GM12878 (cell line): Measurements from ENCODE around the gene LRP5. TPM values are rescaled to one million over a fixed set of nuclear protein-coding genes. Genes with fewer than 3 reads are reported as not detected.

Experiments used
- ATAC-seq: fragments of 200-7000 bp; cut with Tn5 transposase; 3 replicates; pipeline ENCODE4 v1.9.1; 2020; ENCODE audit warnings: mild to moderate bottlenecking, moderate library complexity
- BruUV-seq: library from RNA; stranded (reverse); fragments of 400-500 nt; replicated peaks from 2 replicates; lab custom pipeline; 2021; lab: Mats Ljungman, UMichigan
- CTCF ChIA-PET: fragments of 300-600 bp; sonication (Branson Sonifier 250); formaldehyde crosslinking; extraction: SDS; loops from one replicate; lab custom pipeline; 2021; ENCODE audit warnings: inconsistent platforms; lab: Yijun Ruan, JAX
- POLR2A ChIA-PET: fragments of 350-600 bp; formaldehyde crosslinking; extraction: SDS; loops from one replicate; lab custom pipeline; 2021; ENCODE audit warnings: inconsistent platforms; lab: Charles Lee
- RAD21 ChIA-PET: fragments of 300-600 bp; sonication (Branson Sonifier 250); formaldehyde crosslinking; loops from one replicate; lab custom pipeline; 2023; ENCODE audit warnings: antibody characterized with exemption; ENCODE audit not compliant: unreplicated experiment; lab: Charles Lee
- SMC1A ChIA-PET: fragments of 300-600 bp; sonication (Branson Sonifier 250); formaldehyde crosslinking; loops from one replicate; lab custom pipeline; 2023; ENCODE audit not compliant: unreplicated experiment, uncharacterized antibody; lab: Charles Lee
- DNase-seq: peaks from one replicate; pipeline ENCODE4 v3.0.0-alpha.2; 2011; ENCODE audit warnings: low read depth, low spot score
- FAIRE-seq: peaks from 3 replicates; lab custom pipeline; 2011; peaks lifted over from hg19 to GRCh38; lab: Jason Lieb, UNC
- H2AFZ ChIP-seq: 2 replicates; pipeline ENCODE4 v1.6.0; 2011; ENCODE audit warnings: low read depth, low read length, control low read depth; ENCODE audit not compliant: control insufficient read depth
- H3K27ac ChIP-seq: 2 replicates; pipeline ENCODE4 v1.5.1; 2011; ENCODE audit warnings: control low read depth; ENCODE audit not compliant: control insufficient read depth, insufficient read depth
- H3K27me3 ChIP-seq, 2 experiments: replicated peaks in 1 of 2; 2 replicates each; pipeline versions ENCODE4 v1.6.0 to v1.6.1; 2011; ENCODE audit warnings: low read length in 1 of 2; ENCODE audit not compliant: control insufficient read depth in 2 of 2, insufficient read depth in 2 of 2
- H3K36me3 ChIP-seq, 2 experiments: 2 replicates each; pipeline ENCODE4 v1.5.1; 2011; ENCODE audit warnings: low read length in 1 of 2; ENCODE audit not compliant: control insufficient read depth in 2 of 2, insufficient read depth in 2 of 2
- H3K4me1 ChIP-seq: 2 replicates; pipeline ENCODE4 v1.6.1; 2011; ENCODE audit warnings: mild to moderate bottlenecking, low read length, moderate library complexity, mixed read lengths; ENCODE audit not compliant: control insufficient read depth, insufficient read depth
- H3K4me2 ChIP-seq: 2 replicates; pipeline ENCODE4 v1.6.0; 2011; ENCODE audit warnings: control low read depth; ENCODE audit not compliant: control insufficient read depth, insufficient read depth
- H3K4me3 ChIP-seq: fragments of 200-600 bp; sonication (generic); 2 replicates; pipeline ENCODE4 v1.5.1; 2016
- H3K79me2 ChIP-seq: 2 replicates; pipeline ENCODE4 v1.6.0; 2011; ENCODE audit warnings: low read length; ENCODE audit not compliant: control insufficient read depth, insufficient read depth
- H3K9ac ChIP-seq: 2 replicates; pipeline ENCODE4 v1.8.0; 2011; ENCODE audit warnings: low read length, control low read depth, mixed read lengths; ENCODE audit not compliant: control insufficient read depth, insufficient read depth
- H3K9me3 ChIP-seq: replicated peaks from 3 replicates; pipeline ENCODE4 v1.5.1; 2011; ENCODE audit warnings: mild to moderate bottlenecking, low read length; ENCODE audit not compliant: control insufficient read depth, insufficient read depth
- H4K20me1 ChIP-seq: 2 replicates; pipeline ENCODE4 v1.6.0; 2011; ENCODE audit not compliant: control insufficient read depth, insufficient read depth
- BRCA1 ChIP-seq: IDR thresholded peaks from 2 replicates; pipeline ENCODE4 v1.6.1; 2011; ENCODE audit warnings: low read depth, low read length, improper control_type of control experiment
- CREB1 ChIP-seq: IDR thresholded peaks from 2 replicates; pipeline ENCODE4 v1.6.1; 2012; ENCODE audit warnings: low read depth, mild to moderate bottlenecking, inconsistent platforms
- HSF1 ChIP-seq: fragments of 150-350 bp; IDR thresholded peaks from 2 replicates; pipeline ENCODE4 v1.6.1; 2014; ENCODE audit warnings: mild to moderate bottlenecking, low read depth, low read length
- MAX ChIP-seq: IDR thresholded peaks from 2 replicates; pipeline ENCODE4 v1.6.1; 2012; ENCODE audit warnings: low read depth, low read length, improper control_type of control experiment
- MLLT1 ChIP-seq: fragments of 450-650 bp; IDR thresholded peaks from 2 replicates; pipeline ENCODE4 v1.6.1; 2016; ENCODE audit warnings: mild to moderate bottlenecking
- MYC ChIP-seq: IDR thresholded peaks from 2 replicates; pipeline ENCODE4 v1.6.1; 2011; ENCODE audit warnings: mild to moderate bottlenecking, low read length, moderate library complexity, inconsistent platforms; ENCODE audit not compliant: insufficient read depth, insufficient replicate concordance, insufficient read length, severe bottlenecking
- NFXL1 ChIP-seq: fragments of 450-650 bp; IDR thresholded peaks from 2 replicates; pipeline ENCODE4 v1.6.1; 2017; ENCODE audit warnings: antibody characterized with exemption, mild to moderate bottlenecking, borderline replicate concordance
- PRDM15 ChIP-seq: fragments of 450-650 bp; formaldehyde crosslinking; IDR thresholded peaks from 2 replicates; pipeline ENCODE4 v1.4.0; 2020; ENCODE audit warnings: mild to moderate bottlenecking, moderate library complexity
- RB1 ChIP-seq: fragments of 450-650 bp; formaldehyde crosslinking; IDR thresholded peaks from 2 replicates; pipeline ENCODE4 v1.6.1; 2017; ENCODE audit warnings: mild to moderate bottlenecking, borderline replicate concordance
- SIN3A ChIP-seq: IDR thresholded peaks from 2 replicates; pipeline ENCODE4 v1.6.1; 2012; ENCODE audit warnings: low read depth, low read length, improper control_type of control experiment
- SP1 ChIP-seq: IDR thresholded peaks from one replicate; pipeline ENCODE4 v1.6.1; 2011; ENCODE audit warnings: low read depth, low read length
- SPI1 ChIP-seq: IDR thresholded peaks from 2 replicates; pipeline ENCODE4 v1.6.1; 2011; ENCODE audit warnings: low read depth, mild to moderate bottlenecking, low read length, moderate library complexity, borderline replicate concordance; ENCODE audit not compliant: insufficient read depth
- ZZZ3 ChIP-seq: IDR thresholded peaks from 2 replicates; pipeline ENCODE4 v1.6.1; 2011; ENCODE audit warnings: low read depth; ENCODE audit not compliant: control insufficient read depth, insufficient read length
- WGBS: methylation state at CpG from one replicate; pipeline ENCODE4 v1.1.6; 2016; ENCODE audit warnings: low lambda C conversion rate; ENCODE audit not compliant: insufficient replicate concordance, insufficient coverage; ENCODE audit errors: missing lambda C conversion rate; 5-methylcytosine and 5-hydroxymethylcytosine counted together
- in situ Hi-C: fragments of 300-500 bp; cut with MboI; formaldehyde crosslinking; loops from 9 replicates; pipeline ENCODE4 v1.14.3; 2018; ENCODE audit warnings: mixed read lengths
- intact Hi-C: fragments of 100-400 bp; cut with micrococcal nuclease; formaldehyde crosslinking; loops from one replicate; pipeline ENCODE4 v1.14.2; 2022; ENCODE audit not compliant: unreplicated experiment
- polyA plus RNA-seq, 11 experiments: library from polyadenylated mRNA; depleted of rRNA in 4 of 11; unstranded in 6 of 11; stranded (reverse) in 5 of 11; fragments of >200 nt; fragmentation: Nextera tagmentation in 4 of 11; fragmentation: Illumina TruSeq in 1 of 11; extraction: Ambion mirVana in 4 of 11; extraction: Trizol in 1 of 11; gene quantifications; 1 replicate in 1 of 11; 2 replicates in 10 of 11; pipeline versions ENCODE4 v1.2.1 to v1.2.3, GENCODE V29; 2011 to 2016; ENCODE audit warnings: inconsistent platforms in 2 of 11, missing spikeins in 2 of 11, low read depth in 1 of 11
- total RNA-seq, 4 experiments: library from RNA; depleted of rRNA in 3 of 4; stranded (reverse); fragments of >200 nt in 3 of 4; fragmentation: Illumina TruSeq in 1 of 4; extraction: Trizol in 1 of 4; gene quantifications; 2 replicates each; pipeline versions ENCODE4 v1.2.1 to v1.2.3, GENCODE V29; 2013 to 2021

LRP5 gene
- total and polyA plus RNA-seq, 10 of the 15 experiments (the other 5 are each of a cell fraction or from before 2014, with no cell fraction given): 0.37 to 34.0 (median 6.6) TPM

GRCh38 chr11:68329536-68329935 is 17.1 kb downstream of the LRP5 start (continued):
- no peak for TF ChIP-seq SP1

- SMC1A ChIA-PET: no interaction called here
- peaks cover 0 to 1% of the 10 kb centered on the region in 2 experiments; a peak in 2 of 4 replicates for H3K36me3 ChIP-seq
- WGBS: 76% methylated on average over 13 of the region's 13 CpGs
- RAD21 ChIA-PET: no interaction called here
- H4K20me1 ChIP-seq: peaks cover 2% of the 10 kb centered on the region; the same call in 1 of the 2 replicates
- FAIRE-seq (no peak), ATAC-seq (no peak), DNase-seq (no peak)
- BruUV-seq: no TSS peak
- no peak overlapping the region for H3K27ac ChIP-seq
- in situ Hi-C loops (no loop called here), intact Hi-C loops (no loop called here)
- H3K9ac ChIP-seq: no peak overlapping the region
- POLR2A ChIA-PET: no interaction called here
- H2AFZ ChIP-seq: no peak overlapping the region
- CTCF ChIA-PET: interaction anchor here (1.0 kb wide), 1 partner anchor 32 kb away, joined by 3 read pairs; no protein-coding TSS in a partner anchor
- H3K9me3 ChIP-seq: no peaks in the 10 kb centered on the region
- H3K4me3 ChIP-seq: no peak overlapping the region
- peaks cover 8% of the 10 kb centered on the region for H3K4me1 ChIP-seq
- H3K27me3 ChIP-seq: no peaks in the 10 kb centered on the region
- no peak overlapping the region for H3K4me2 ChIP-seq
- H3K79me2 ChIP-seq: peaks cover 6% of the 10 kb centered on the region
- TF ChIP-seq HSF1 (no peak), PRDM15 (CRISPR knock-in tag) (no peak), RB1 (no peak), SIN3A (no peak), BRCA1 (no peak), SPI1 (no peak), CREB1 (no peak), MLLT1 (no peak), MYC (no peak), NFXL1 (no peak), MAX (no peak), ZZZ3 (no peak)
Observed at GRCh38 chr11:68329978-68330699, 17.7 kb downstream of the LRP5 start.
